EL (cell line): ENCODE measurements around the gene KRT16.
A peak's percentile ranks its signal among the peaks of the same experiment; 100 is the strongest.
"Not testable (repeated sequence)": the region's sequence is repeated elsewhere in the genome, so short reads cannot be mapped to it uniquely, and the experiment has no call there.

ENCODE experiments used
- DNase-seq: peaks from one replicate; pipeline ENCODE4 v3.0.0-alpha.2; 2016

Gene KRT16

GRCh38 chr17:41627316-41628072 is 14.9 kb upstream of the KRT16 start:
- no peak for DNase-seq

- not testable (repeated sequence) for DNase-seq
Measured at GRCh38 chr17:41626914-41627295, 14.3 kb upstream of the KRT16 start.

- DNase-seq, result not testable (repeated sequence)
Measured at GRCh38 chr17:41626028-41626913, 13.7 kb upstream of the KRT16 start.

GRCh38 chr17:41625602-41626001 is 13.0 kb upstream of the KRT16 start:
- DNase-seq, result no peak

- DNase-seq, result no peak
Measured at GRCh38 chr17:41624208-41625101, 11.9 kb upstream of the KRT16 start, which contains the start of gene KRT17. KRT17 (minus strand) TSS chr17:41624575; CDS start chr17:41624509, 66 bp downstream.

GRCh38 chr17:41623184-41623861 is 10.8 kb upstream of the KRT16 start:
- DNase-seq, result peak; percentile 60

- not testable (repeated sequence) for DNase-seq
Measured at GRCh38 chr17:41622340-41623183, 10.0 kb upstream of the KRT16 start.

GRCh38 chr17:41621916-41622315 is 9.3 kb upstream of the KRT16 start:
- no peak for DNase-seq

GRCh38 chr17:41621435-41621817 is 8.9 kb upstream of the KRT16 start:
- DNase-seq, result not testable (repeated sequence)

- no peak for DNase-seq
Measured at GRCh38 chr17:41620583-41621434, 8.2 kb upstream of the KRT16 start.

- not testable (repeated sequence) for DNase-seq
Measured at GRCh38 chr17:41619927-41620582, 7.5 kb upstream of the KRT16 start.

- no peak for DNase-seq
Measured at GRCh38 chr17:41619036-41619926, 6.7 kb upstream of the KRT16 start.

- DNase-seq, result no peak
Measured at GRCh38 chr17:41618341-41619035, 5.9 kb upstream of the KRT16 start.

GRCh38 chr17:41617698-41618097 is 5.1 kb upstream of the KRT16 start:
- DNase-seq, result no peak

- no peak for DNase-seq
Measured at GRCh38 chr17:41617136-41617535, 4.6 kb upstream of the KRT16 start.

- DNase-seq, result not testable (repeated sequence)
Measured at GRCh38 chr17:41616486-41616885, 3.9 kb upstream of the KRT16 start.

- DNase-seq, result no peak
Measured at GRCh38 chr17:41615454-41615853, 2.9 kb upstream of the KRT16 start.

- DNase-seq, result not testable (repeated sequence)
Measured at GRCh38 chr17:41614767-41615166, 2.2 kb upstream of the KRT16 start.
